NCI-H1048 (cell line): Measurements from ENCODE around the gene TMEM130.

ENCODE experiments used
- DNase-seq: peaks from one replicate; lab custom pipeline; 2025; lab: John Stamatoyannopoulos, UW

The TMEM130 gene, protein sequence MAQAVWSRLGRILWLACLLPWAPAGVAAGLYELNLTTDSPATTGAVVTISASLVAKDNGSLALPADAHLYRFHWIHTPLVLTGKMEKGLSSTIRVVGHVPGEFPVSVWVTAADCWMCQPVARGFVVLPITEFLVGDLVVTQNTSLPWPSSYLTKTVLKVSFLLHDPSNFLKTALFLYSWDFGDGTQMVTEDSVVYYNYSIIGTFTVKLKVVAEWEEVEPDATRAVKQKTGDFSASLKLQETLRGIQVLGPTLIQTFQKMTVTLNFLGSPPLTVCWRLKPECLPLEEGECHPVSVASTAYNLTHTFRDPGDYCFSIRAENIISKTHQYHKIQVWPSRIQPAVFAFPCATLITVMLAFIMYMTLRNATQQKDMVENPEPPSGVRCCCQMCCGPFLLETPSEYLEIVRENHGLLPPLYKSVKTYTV

DNA sequence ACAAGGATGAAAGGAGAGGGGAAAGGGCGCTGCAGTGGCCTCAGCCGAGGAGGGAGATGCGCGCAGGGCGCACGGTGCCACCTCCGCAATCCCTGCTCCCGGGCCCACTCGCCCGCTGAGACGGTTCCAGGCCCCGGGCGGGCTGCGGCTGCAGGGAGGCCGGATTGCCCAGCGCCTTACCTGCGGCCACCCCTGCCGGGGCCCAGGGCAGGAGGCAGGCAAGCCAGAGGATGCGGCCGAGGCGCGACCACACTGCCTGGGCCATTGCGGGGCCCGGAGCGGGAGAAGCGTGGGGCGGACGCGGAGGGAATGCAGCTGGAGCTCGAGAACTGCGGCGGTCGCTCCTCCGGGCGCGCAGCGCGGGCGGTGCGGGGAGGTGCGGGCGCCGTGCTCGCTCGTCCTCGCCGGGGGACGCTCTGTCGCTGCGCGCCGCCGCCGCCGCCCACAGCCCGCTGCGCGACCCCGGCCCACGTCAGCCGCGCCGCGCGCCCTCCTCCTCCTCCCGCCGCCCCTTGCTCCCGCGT lies at the start of gene TMEM130:
TSS of gene TMEM130 (minus strand) at position 418 of the 524 bp plus-strand sequence. CDS start at position 265, 153 bp downstream.
- no peak for DNase-seq

DNA sequence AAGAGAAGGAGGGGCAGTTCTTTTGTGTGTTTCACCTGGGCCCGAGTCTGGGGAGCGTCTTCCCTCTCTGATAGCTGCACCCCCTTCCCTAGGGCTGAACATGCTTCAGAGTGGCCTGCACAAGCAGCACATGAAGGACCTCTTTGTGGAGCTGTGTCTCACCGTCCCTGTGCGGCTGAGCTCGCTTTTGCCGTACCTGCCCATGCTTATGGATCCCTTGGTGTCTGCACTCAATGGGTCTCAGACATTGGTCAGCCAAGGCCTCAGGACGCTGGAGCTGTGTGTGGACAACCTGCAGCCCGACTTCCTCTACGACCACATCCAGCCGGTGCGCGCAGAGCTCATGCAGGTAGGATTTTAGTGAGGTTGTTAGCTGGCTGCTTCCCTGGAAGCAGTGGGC lies 47.5 kb upstream of the TMEM130 start:
- DNase-seq = no peak

DNA sequence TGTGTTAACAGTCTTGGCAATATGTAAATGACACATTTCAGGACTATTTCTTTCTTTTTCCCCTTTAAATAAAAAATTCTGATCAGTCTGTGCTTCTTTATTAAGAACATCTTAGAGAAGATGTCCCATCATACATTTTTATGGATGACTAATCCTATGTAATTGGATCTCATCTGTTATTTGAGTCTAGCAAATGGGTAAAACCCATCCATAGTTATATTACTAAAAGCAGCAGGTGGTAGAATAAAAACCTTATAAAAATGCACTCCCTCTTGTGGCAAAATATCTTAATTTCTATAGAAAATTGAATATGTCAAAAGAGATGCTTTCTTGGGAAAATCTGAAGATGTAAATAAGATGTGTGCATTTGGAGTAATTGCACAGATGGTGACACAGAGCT lies 43.8 kb upstream of the TMEM130 start:
- no peak for DNase-seq

DNA sequence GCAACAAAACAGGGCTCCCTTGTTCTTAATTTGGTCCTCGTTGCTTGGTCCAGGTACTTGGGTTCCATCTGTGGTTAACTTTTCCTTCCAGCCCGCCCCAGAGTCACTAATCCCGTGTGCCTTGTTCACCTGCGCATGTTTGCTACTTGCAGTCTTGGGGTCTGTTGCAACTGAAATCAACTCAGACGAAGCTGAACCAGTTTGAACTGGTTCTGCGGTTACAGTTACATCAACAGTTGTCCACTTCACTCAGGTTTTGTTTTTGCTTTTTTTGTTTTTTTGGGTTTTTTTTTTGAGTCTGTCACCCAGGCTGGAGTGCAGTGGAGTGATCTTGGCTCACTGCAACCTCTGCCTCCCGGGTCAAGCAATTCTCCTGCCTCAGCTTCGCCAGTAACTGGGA lies 43.2 kb upstream of the TMEM130 start:
- no peak for DNase-seq

DNA sequence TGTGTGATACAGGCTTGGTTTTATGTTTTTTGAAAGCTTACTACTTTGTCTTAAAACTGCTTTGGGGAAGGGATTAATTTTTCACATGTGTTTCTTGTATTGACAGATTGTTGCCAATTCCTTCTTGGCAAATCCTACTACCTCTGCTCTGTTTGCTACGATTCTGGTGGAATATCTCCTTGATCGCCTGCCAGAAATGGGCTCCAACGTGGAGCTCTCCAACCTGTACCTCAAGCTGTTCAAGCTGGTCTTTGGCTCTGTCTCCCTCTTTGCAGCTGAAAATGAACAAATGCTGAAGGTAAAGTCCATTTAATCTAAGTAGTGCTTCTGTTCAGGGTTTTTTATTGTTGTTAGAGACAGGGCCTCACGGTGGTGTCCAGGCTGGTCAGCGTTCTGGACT lies 42.1 kb upstream of the TMEM130 start:
- DNase-seq = no peak

DNA sequence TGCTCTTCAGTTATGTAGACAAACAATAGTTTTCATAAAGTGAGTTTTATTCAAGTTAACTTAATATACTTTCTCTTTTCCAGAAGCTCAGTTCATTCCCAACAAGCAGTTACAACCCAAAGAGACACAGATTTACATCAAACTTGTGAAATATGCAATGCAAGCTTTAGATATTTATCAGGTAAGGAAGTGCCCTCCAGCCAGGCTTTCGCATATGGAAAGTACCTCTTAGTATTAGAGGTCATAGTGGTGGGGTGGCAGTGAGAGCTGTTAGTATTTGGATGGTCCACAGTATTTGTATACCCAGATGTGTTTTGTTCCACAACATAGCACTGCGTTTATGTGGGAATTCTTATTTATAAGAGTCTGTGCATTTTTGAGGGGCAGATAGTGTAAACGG lies 40.6 kb upstream of the TMEM130 start:
- no peak for DNase-seq

DNA sequence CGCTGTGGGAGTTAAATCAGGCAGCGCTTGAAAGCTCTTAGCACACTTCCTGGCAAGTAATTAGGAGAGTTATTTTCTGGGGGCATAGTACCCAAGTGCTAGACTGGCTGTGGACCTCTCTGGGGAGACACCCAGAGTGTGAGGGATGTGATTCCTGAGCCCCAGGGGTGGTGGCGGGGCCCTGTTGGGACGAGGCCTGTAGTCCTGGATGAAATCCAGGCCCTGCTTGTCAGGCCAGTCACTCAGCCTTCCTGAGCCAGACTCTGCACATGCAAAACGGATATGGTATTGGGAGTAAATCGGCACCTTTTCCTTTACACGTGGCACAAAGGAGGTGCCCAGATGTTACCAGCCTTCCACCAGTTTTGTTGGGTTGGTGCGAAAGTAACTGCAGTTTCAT lies 39.7 kb upstream of the TMEM130 start:
- DNase-seq = no peak

DNA sequence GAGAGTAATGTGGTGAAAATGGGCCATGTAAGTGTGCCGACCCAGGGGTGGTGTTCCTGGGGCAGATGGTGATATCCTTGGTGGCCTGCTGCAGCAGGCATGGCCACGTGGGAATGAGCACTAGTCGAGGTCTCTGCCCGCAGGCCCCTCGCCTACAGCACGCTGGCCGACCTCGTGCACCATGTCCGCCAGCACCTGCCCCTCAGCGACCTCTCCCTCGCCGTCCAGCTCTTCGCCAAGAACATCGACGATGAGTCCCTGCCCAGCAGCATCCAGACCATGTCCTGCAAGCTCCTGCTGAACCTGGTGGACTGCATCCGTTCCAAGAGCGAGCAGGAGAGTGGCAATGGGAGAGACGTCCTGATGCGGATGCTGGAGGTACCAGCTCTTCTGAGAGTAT lies 38.8 kb upstream of the TMEM130 start:
- DNase-seq = no peak

DNA sequence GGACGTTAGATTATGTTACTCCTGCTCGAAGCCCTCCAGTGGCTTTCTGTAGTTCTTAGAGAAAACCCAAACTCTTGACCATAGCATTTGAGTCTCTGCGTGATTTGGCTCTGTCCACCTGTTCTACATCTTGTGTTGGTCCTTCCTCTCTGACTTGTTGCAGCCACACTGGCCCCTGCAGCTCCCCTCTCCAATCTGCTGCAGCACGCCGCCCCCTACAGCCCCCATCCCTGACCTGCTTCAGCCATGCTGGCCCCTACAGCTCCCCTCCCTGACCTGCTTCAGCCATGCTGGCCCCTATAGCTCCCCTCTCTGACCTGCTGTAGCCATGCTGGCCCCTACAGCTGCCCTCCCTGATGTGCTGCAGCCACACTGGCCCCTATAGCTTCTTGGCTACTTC lies 37.8 kb upstream of the TMEM130 start:
- no peak for DNase-seq

DNA sequence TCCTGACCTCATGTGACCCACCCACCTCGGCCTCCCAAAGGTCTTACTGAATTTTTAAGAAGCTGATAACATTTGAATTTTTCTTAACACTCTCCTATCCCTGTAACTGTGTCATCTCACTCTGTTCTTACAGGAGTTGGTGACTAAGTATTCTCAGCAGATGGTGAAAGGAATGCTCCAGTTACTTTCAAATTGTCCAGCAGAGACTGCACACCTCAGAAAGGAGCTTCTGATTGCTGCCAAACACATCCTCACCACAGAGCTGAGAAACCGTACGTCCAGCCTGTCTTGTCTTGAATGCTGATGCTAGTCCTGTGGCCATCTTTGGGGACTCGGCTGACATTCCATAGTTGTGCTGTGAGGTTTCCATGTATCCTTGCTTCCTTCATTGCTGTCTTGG lies 33.4 kb upstream of the TMEM130 start:
- no peak for DNase-seq

DNA sequence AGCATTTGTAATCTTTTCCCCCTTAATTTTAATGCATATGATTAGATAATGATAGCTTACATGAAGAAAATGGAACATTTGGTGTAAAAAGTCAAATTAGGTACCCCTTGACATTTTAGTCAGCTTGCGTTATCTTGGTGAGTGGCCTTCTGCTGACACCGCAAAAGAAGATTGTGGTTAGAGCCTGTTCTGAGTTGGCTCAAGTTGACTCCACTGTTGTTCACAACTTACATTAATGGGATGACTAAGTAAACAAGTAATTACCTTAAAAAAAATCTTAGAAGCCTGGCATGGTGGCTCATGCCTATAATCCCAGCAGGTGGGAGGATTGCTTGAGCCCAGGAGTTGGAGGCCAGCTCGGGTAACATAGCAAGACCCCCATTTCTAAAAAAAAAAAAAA lies 32.7 kb upstream of the TMEM130 start:
- no peak for DNase-seq

DNA sequence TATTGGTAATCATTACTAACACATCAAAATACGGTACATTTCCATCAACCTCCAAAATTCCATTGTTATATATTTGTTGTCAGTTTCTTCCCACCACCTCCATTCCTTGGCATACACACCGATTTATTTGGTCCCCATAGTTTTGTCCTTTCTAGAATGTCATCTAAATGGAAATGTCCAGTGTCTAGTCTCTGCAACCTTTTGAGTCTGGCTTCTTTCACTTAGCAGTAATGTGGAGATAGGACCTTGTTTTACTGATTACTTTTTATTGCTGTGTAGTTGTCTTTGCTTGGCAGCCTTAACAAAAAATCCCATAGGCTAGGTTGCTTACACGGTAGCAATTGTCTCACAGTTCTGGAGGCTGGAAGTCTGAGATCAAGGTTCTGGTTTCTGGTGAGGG lies 31.0 kb upstream of the TMEM130 start:
- DNase-seq = no peak

DNA sequence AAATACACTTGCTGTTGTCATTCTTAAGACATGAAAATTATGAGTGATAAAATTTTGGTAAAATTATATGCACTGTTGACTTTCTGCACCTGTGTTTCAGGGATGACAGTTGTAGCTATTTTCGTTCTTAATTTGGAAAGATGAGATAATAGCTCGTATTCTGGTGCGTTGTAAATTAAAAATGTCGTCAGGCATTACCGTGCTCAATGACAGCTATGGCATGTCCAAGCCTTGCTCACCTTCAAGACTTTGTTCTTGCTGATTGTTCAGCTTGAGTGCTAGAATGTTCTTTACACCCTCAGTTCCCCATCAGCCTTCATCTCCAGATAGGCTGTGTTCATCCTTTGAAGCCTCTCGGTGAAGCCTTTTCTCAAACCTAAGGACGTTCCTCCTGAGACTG lies 30.0 kb upstream of the TMEM130 start:
- no peak for DNase-seq

DNA sequence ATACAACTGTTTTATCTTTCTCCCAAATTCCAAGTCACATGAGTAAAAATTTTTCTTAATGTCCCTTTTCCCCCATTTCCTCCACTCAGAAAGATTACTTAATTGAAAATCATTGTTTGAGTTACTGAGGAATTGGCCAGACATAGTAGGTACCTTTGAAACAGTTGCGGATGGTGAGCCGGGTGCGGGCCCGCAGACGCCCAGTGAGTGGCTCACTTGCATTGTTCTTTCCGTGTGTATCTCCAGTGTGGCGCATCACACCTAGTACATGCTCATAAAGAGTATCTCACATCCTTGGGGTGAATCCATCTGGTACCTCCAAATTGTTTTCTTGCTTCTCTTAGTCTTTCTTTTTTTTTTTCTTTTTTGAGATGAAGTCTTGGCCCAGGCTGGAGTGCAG lies 22.8 kb upstream of the TMEM130 start:
- no peak for DNase-seq

DNA sequence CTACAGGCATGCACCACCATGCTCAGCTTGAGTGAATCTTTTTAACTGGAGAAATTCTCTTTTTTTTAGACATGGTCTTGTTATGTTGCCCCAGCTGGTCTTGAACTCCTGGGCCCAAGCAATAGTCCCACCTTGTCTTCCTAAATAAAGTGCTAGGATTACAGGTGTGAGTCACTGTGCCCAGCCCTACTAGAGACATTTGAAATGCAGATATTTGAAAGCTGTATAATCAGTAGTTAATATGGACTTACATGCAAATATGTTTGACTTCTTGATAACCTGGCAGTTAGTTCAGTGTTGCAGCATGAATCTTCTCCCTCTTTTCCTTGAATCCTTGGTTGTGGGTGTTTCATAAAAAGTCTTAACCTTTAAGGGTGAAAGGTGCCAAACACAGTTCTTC lies 17.2 kb upstream of the TMEM130 start:
- DNase-seq = no peak

DNA sequence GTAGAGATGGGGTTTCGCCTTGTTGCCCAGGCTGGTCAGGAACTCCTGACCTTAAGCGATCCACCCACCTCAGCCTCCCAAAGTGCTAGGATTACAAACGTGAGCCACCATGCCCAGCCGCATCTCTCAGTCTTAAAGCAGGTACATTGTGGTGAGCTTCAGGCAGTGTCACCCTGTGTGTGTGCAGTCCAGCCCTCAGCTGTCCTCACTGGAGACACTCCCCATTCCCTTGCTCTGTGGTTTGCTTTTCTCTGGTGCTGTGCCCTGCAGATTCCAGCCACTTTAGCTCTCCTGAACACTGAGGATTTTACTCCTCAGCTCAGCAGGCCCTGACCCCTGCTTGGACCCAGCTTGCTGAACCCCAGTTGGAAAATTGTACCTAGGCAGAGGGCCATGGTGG lies 14.6 kb upstream of the TMEM130 start:
- no peak for DNase-seq

DNA sequence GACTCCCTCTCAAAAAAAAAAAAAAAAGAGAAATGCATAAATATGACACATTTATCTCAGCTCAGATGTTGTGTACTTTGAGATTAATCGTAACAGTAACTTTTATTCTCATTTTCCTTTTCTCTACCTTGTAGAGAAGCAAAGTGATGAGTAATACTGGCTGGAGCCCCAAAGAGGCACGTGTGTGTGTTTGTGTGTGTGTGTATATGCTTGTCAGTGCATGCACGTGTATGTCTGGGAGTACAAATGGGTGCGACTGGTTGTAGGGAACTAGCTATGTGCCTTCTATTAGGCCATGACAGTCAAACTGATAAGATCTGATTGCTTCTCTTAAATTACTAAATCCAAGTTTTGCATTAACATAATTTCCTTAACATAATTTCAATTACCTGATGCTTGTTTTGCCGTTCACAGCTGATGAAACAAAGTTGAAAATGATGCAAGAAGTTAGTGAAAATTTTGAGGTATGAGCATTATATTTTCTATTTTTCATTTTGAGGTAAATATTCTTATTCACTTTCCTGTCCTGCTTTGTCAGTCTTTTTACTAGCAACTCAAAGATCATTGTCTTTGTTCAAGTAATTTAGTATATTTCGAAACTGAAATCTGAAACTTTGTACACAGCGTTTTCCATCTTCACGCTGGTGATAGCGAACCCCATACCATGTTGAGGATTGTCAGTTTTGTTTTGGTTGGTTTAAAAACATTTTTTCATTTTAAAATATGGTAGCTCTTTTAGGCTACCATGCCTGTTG lies 11.9 kb upstream of the TMEM130 start:
- no peak for DNase-seq

DNA sequence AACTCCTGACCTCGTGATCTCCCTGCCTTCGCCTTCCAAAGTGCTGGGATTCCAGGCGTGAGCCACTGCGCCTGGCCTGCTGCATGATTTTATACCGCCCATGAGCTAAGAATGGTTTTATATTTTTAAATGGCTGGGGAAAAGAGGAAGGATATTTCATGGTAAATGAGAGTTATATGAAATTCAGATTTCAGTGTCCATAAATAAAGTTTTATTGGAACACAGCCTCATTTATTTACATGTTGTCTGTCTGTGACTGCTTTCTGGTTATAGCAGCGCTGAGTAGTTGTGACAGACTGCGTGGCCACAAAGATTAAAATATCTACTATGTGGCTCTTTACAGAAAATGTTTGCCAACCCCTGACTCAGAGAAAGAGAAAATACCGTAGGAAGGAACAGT lies 10.7 kb upstream of the TMEM130 start:
- no peak for DNase-seq

DNA sequence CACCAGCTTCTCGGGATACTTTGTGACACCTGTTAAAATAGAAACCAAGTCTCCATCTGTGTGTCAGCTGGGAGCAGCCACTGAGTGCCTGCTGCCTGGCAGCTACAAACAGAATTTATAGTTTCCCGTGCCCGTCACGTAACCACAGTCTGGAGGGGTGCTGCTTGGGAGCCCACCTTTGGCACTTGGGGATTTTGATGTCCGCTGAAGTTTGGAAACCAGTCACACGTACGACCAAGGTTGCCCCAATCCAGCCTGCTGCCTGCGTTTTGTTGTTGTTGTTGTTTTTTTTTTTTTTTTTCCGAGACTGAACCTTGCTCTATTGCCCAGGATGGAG lies 10.1 kb upstream of the TMEM130 start:
- no peak for DNase-seq

DNA sequence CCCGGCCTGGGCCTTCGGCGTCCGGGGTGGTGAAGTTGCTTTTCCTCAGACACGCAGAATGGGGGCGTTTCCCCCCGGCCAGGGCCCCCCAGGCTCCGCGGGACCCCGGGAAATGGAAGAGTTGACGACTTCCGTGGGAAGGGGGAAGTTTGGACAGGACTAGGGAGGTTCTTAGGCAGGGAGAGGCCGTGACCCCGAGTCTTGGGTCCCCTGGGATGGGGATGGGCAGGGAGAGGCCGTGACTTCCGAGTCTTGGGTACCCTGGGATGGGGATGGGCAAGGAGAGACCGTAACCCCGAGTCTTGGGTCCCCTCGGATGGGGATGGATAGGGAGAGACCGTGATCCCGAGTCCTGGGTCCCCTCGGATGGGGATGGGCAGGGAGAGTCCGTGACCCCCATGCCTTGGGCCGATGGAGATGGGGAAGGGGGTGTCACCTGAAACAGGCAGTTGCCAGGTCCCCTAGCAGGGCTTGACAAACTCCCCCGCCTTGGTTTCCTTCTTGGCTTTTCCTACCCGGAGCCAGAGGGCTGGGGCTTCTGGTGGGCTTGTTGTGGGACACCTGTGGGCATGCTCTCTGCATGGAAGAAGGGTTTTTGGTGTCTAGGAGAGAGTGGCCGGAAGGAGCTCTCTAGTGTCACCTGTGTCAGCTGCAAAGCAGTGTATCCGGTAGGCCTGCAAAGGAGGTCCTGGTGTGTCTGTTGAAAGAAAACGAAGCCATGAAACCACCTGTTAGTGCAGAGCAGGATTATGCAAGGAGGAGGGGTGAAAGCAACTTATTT lies 9.6 kb upstream of the TMEM130 start:
- DNase-seq = no peak

DNA sequence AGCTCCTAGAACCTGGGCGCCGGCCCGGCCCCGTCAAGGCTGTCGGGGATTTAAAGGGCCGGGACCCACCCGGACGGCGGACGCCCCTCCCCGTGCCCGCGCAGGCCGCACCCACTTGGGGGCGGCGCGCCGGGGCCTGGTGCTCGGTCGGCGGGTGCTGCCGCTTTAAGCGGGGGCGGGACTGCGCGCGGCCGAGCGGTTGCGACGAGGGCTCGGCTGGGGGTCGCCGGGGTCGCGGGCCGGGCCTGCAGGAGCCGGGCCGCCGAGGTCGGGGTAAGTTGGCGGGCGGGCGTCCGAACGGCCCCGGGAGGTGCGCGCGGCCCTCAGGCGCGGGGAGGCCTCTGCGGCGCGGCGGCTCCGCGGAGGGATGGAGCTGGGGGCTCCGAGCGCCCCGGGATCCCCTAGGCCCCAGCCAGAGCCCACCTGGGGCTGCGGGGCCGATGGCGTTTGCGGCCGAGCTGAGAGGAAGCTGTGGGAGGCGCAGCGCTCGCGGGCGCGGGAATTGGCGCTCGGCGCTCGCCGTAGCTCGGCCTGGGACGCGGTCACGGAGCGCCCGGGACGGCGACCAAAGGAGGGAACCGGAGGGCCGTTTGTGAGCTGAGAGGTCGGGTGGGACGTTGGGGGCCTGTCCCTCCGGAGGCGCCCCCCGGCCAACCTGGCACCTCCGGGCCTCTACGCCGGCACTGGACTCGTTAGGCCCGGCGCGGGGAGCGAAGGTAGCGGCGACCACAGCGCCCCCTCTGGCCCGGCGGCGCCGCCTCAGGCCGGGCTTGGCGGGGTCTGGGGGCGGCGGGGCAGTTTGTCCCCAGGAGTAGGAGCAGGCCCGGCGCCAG lies 8.8 kb upstream of the TMEM130 start, which contains the start of gene TRRAP:
TSS of gene TRRAP (plus strand) at position 168 of the 833 bp plus-strand sequence. CDS start 2,619 bp downstream, outside the sequence.
- peak; percentile 22 for DNase-seq
